Activated CD8-positive, alpha-beta memory T cell treated with anti-CD3 and anti-CD28 coated beads, Interleukin-2, amount 50 U/mL, for 24 hours (primary cell): ENCODE data around the gene GPANK1.

Source experiments
- DNase-seq: peaks from one replicate; pipeline ENCODE4 v3.0.0-alpha.2; 2020; ENCODE audit errors: extremely low read depth

Gene GPANK1

GRCh38 chr6:31639449-31639861 is 25.3 kb downstream of the GPANK1 start:
- no peak for DNase-seq

DNA sequence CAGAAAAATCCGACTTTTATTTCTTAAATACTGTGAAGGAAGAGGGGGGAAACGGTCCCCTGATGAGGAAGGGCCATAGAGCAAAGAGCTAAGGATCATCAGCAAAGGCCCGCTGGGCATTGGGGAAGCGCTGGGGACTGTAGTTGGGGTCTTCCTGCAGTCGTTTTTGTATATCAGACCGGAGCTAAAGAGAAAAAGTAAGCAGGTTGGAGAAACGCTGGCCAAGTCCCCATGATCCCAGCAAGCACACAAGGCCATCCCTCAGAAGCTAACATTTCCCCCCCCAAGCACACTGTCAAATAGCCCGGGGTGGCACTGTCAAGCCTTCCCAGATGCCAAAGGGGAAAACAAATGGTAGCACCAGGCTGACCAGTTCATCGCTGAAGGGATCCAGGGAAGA is 25.8 kb downstream of the GPANK1 start:
- no peak for DNase-seq

DNA sequence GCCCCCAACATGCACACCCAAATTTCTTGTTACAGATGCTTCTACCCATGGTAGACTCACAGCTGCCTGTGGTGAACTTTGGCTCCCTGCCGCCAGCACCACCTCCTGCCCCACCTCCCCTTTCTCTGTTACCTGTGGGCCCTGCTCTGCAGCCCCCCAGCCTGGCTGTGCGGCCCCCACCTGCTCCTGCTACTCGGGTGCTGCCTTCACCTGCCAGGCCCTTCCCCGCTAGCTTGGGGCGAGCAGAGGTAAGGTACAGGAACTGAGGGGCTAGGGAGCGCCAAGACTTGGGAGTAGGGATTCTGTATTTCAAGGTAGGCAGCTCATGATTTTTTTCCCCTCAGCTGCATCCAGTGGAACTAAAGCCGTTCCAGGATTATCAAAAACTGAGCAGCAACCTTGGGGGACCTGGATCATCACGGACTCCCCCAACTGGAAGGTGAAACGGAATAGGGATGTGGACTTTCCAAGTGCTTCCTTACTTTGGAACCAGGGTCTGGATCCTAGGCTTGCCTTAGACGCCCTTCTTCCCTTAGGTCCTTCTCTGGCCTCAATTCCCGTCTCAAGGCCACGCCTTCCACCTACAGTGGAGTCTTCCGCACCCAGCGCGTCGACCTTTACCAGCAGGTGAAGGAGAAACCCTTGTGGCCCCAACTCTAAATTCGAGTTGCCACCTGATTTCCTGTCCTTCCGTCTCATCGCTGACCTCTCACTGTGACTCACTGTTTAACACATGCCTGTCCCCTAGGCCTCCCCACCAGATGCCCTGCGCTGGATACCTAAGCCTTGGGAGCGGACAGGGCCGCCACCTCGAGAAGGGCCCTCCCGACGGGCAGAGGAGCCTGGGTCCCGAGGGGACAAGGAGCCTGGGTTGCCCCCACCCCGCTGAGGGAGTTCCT is 27.9 kb downstream of the GPANK1 start:
- DNase-seq = no peak

DNA sequence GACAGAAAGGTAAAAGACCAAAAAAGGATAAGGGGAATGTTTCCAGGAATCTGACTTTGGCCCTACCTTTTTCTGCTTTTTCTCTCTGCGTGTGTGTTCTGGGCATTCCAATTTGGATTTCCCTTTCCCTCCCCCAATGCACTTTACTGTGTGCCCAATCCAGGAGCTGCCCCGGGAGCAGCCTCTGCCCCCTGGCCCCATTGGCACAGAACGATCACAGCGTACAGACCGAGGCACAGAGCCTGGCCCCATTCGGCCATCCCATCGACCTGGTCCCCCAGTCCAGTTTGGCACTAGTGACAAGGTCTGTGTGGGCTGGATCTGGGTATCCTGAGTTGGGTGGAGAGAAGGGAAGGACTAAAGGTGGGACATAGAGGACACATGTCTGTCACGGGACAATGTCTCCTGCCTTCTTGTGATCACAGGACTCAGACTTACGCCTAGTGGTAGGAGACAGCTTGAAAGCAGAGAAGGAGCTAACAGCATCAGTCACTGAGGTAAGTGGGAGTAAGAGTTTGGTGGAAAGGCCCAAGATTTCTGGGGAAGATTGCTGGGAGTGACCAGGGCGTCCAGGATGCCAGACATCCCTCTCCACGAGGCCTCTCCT is 29.7 kb downstream of the GPANK1 start:
- no peak for DNase-seq

- DNase-seq = no peak
Observed at GRCh38 chr6:31634131-31634530, 30.7 kb downstream of the GPANK1 start.

- DNase-seq = no peak
Observed at GRCh38 chr6:31633447-31633846, 31.4 kb downstream of the GPANK1 start.

DNA sequence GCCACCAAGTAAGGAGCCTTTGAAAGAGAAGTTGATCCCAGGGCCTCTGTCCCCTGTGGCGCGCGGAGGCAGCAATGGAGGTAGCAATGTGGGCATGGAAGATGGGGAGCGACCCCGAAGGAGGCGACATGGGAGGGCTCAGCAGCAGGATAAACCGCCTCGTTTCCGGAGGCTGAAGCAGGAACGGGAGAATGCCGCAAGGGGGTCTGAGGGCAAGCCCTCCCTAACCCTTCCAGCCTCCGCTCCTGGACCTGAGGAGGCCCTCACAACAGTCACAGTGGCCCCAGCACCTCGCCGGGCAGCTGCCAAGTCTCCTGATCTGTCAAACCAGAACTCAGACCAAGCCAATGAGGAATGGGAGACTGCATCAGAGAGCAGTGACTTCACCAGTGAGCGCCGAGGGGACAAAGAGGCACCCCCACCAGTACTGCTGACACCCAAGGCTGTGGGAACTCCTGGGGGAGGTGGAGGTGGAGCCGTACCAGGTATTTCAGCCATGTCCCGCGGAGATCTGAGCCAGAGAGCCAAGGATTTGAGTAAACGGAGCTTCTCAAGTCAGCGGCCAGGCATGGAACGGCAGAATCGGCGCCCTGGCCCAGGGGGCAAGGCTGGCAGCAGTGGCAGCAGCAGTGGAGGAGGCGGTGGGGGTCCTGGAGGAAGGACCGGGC is 32.4 kb downstream of the GPANK1 start:
- no peak for DNase-seq

GRCh38 chr6:31631681-31632278 is 33.0 kb downstream of the GPANK1 start:
- no peak for DNase-seq

- no peak for DNase-seq
Observed at GRCh38 chr6:31631209-31631608, 33.6 kb downstream of the GPANK1 start.

DNA sequence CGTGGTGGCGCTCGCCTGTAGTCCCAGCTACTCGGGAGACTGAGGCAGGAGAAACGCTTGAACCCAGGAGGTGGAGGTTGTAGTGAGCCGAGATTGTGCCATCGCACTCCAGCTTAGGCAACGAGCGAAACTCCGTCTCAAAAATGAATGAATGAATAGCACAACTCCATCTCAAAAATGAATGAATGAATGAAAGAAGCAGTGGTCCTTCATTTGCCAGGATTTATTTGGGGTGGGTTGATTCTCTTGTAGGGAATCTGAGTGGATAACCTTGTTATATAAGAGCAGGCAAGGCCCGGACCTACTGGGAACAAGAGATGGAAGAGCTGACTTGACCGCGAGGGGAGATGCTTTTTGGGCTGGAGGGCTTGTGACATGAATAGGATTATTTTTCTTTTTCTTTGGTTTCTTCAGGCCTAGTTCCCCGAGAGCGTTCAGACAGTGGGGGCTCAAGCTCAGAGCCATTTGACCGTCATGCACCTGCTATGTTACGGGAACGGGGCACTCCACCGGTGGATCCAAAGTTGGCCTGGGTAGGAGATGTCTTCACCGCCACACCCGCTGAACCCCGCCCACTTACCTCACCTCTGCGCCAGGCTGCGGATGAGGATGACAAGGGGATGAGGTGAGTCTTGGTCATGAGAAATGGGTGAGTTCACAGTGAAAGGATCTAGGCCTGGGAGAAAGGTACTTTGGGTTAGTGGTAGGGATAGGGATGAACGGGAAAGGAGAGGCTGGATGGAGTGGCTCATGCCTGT is 34.4 kb downstream of the GPANK1 start:
- DNase-seq = no peak

GRCh38 chr6:31629014-31629413 is 35.8 kb downstream of the GPANK1 start:
- no peak for DNase-seq

DNA sequence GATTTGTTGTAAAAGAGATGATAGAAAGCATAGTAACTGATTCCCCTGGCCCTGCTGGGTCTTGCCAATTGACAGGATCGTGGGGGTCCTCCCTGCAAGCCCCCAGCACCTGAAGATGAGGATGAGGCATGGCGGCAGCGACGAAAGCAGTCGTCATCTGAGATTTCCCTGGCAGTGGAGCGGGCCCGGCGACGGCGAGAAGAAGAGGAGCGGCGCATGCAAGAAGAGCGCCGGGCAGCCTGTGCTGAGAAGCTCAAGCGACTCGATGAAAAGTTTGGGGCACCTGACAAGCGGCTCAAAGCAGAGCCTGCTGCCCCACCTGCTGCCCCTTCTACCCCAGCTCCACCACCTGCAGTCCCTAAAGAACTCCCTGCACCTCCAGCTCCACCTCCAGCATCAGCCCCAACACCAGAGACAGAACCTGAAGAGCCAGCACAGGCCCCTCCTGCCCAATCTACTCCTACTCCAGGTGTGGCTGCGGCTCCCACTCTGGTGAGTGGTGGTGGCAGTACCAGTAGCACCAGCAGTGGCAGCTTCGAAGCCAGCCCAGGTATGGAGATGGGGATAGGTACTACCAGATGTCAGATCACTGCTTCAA is 37.0 kb downstream of the GPANK1 start:
- no peak for DNase-seq

GRCh38 chr6:31626952-31627351 is 37.8 kb downstream of the GPANK1 start:
- DNase-seq = no peak

DNA sequence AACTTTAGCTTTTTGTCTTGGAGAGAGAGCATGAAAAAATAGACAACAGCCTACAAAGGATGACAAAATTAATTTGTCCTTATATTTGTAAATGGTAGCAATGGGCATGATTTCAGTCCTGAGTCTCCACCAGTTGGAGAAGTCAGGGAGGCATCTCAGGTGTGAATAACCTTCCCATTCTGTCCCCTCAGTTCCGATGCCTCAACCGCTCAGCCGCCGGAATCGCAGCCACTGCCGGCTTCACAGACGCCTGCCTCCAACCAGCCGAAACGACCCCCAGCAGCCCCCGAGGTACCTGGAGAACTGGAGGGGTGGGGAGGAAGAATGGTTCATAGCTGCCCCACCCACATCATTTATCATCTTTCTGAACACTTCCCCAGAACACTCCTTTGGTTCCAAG is 40.7 kb downstream of the GPANK1 start:
- DNase-seq = no peak

GRCh38 chr6:31622684-31623091 is 42.1 kb downstream of the GPANK1 start:
- no peak for DNase-seq

- DNase-seq = no peak
Observed at GRCh38 chr6:31621991-31622390, 42.8 kb downstream of the GPANK1 start.

GRCh38 chr6:31621320-31621939 is 43.4 kb downstream of the GPANK1 start:
- DNase-seq = no peak

DNA sequence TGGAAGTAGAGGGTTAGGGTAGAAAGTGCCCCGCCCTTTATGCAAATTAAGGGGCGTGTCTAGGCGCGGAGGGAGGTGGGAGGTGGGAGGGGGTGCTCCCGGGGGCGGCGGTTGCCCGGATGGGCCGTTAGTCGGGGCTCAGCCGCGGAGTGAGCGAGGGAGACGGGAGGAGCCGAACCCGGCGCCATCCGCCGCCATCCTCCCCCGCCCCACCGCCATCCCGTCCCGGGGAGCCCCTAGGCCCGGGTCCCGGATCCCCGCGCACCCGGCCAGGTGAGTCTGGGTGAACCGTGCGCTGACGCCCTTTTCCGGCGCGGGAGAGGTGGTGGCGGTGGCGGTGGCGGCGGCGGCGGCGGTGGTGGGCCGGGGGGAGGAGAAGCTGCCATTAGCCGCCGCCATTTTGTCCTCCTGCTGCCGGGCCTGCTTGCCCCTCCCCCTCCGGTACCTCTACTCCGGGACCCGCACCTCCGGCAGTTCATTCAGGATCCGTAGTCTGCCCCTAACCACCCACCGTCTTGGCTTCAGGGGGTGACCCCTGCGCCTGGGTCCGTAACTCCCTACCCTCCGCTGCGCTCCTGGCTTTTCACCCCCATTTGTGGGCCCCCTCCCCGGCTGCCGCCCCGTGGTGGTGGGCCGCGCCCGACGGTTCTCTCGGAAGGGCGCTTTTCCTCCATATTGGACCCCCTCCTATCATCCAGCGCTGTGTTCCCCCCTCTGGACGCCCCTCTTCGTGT is 44.0 kb downstream of the GPANK1 start, which contains the start of gene PRRC2A:
Gene PRRC2A (plus strand): TSS at position 130 of the 734 bp plus-strand sequence. CDS start 2,075 bp downstream, outside the sequence.
- DNase-seq = peak; percentile 45

GRCh38 chr6:31619805-31620585 is 44.8 kb downstream of the GPANK1 start:
- peak; percentile 92 for DNase-seq
